A549 (cell line): Measurements from ENCODE around the gene DNHD1. TPM values are rescaled to one million over a fixed set of nuclear protein-coding genes. Genes with fewer than 3 reads are reported as not detected.

ENCODE experiments used
- ATAC-seq, 2 experiments: fragments of 200-7000 bp in 1 of 2; fragments of >200 bp in 1 of 2; cut with Nextera tagmentation in 1 of 2; cut with Tn5 transposase in 1 of 2; 3 replicates each; pipeline versions ENCODE4 v1.8.0 to v1.9.1; 2018 to 2020; ENCODE audit warnings: mild to moderate bottlenecking in 1 of 2, moderate library complexity in 1 of 2
- CTCF ChIA-PET: fragments of 300-600 bp; sonication (Branson Sonifier 250); formaldehyde crosslinking; extraction: SDS; loops from one replicate; lab custom pipeline; 2021; ENCODE audit warnings: antibody characterized with exemption, inconsistent platforms; lab: Yijun Ruan, JAX
- POLR2A ChIA-PET: fragments of 350-600 bp; formaldehyde crosslinking; extraction: SDS; loops from one replicate; lab custom pipeline; 2021; ENCODE audit warnings: antibody characterized with exemption, inconsistent platforms; lab: Yijun Ruan, JAX
- DNase-seq, 2 experiments: peaks; one replicate each; pipeline versions ENCODE4 v3.0.0 to v3.0.0-alpha.2; 2011 to 2016; ENCODE audit warnings: low read depth in 1 of 2, low spot score in 1 of 2
- FAIRE-seq: peaks from 2 replicates; lab custom pipeline; 2011; peaks lifted over from hg19 to GRCh38; lab: Jason Lieb, UNC
- H3K27ac ChIP-seq, 2 experiments: fragments of >200 bp; sonication (Bioruptor Twin); formaldehyde crosslinking; 3 replicates each; pipeline ENCODE4 v1.5.1; 2016 to 2017
- H3K4me1 ChIP-seq: fragments of >200 bp; sonication (Bioruptor Twin); formaldehyde crosslinking; 3 replicates; pipeline ENCODE4 v1.6.1; 2016
- H3K4me2 ChIP-seq: fragments of >200 bp; sonication (Bioruptor Twin); formaldehyde crosslinking; 3 replicates; pipeline ENCODE4 v1.6.1; 2016
- H3K4me3 ChIP-seq: fragments of >200 bp; sonication (Bioruptor Twin); formaldehyde crosslinking; 3 replicates; pipeline ENCODE4 v1.5.1; 2016
- H3K9me3 ChIP-seq: fragments of >200 bp; sonication (Bioruptor Twin); formaldehyde crosslinking; 3 replicates; pipeline ENCODE4 v1.6.1; 2016
- CBX2 ChIP-seq: fragments of 200-600 bp; sonication (generic); IDR thresholded peaks from 2 replicates; pipeline ENCODE4 v1.6.1; 2016; ENCODE audit warnings: low read depth, mild to moderate bottlenecking, borderline replicate concordance
- CHD2 ChIP-seq: fragments of 150-350 bp; IDR thresholded peaks from 2 replicates; pipeline ENCODE4 v1.6.1; 2014; ENCODE audit warnings: low read length; ENCODE audit not compliant: partially characterized antibody
- FOSL2 ChIP-seq, 2 experiments: fragments of 450-650 bp in 1 of 2; fragments of >200 bp in 1 of 2; sonication (Bioruptor Twin) in 1 of 2; formaldehyde crosslinking; IDR thresholded peaks; 2 replicates each; pipeline versions ENCODE4 v1.5.0 to v1.6.1; 2016 to 2020; ENCODE audit warnings: mild to moderate bottlenecking in 1 of 2, moderate library complexity in 1 of 2
- HOXA7 ChIP-seq: fragments of 250-450 bp; sonication (Bioruptor Pico); IDR thresholded peaks from 2 replicates; pipeline ENCODE4 v1.5.0; 2020; ENCODE audit warnings: mild to moderate bottlenecking, moderate library complexity
- JUN ChIP-seq, 2 experiments: fragments of >200 bp; sonication (Bioruptor Twin); formaldehyde crosslinking; IDR thresholded peaks; 2 replicates in 1 of 2; 3 replicates in 1 of 2; pipeline ENCODE4 v1.6.1; 2016 to 2017
- KDM1A ChIP-seq: fragments of 200-600 bp; sonication (generic); IDR thresholded peaks from 2 replicates; pipeline ENCODE4 v1.6.1; 2016; ENCODE audit warnings: low read depth, mild to moderate bottlenecking
- MAFK ChIP-seq: fragments of 450-650 bp; IDR thresholded peaks from 2 replicates; pipeline ENCODE4 v1.6.1; 2014; ENCODE audit not compliant: partially characterized antibody
- MAZ ChIP-seq: fragments of 150-350 bp; IDR thresholded peaks from 2 replicates; pipeline ENCODE4 v1.6.1; 2014; ENCODE audit warnings: antibody characterized with exemption, low read depth, low read length, borderline replicate concordance
- MYC ChIP-seq: IDR thresholded peaks from 2 replicates; pipeline ENCODE4 v1.6.1; 2012; ENCODE audit warnings: mild to moderate bottlenecking, inconsistent platforms, low read length, improper control_type of control experiment, borderline replicate concordance
- POLR2A ChIP-seq: IDR thresholded peaks from 2 replicates; pipeline ENCODE4 v1.6.1; 2012; ENCODE audit warnings: mild to moderate bottlenecking, low read length
- RAD21 ChIP-seq, 2 experiments: fragments of >200 bp in 1 of 2; sonication (Bioruptor Twin) in 1 of 2; formaldehyde crosslinking in 1 of 2; IDR thresholded peaks in 1 of 2; conservative IDR thresholded peaks in 1 of 2; 2 replicates in 1 of 2; 3 replicates in 1 of 2; pipeline ENCODE4 v1.6.1; 2012 to 2018; ENCODE audit warnings: inconsistent platforms in 1 of 2
- RFX5 ChIP-seq: fragments of 450-650 bp; IDR thresholded peaks from 2 replicates; pipeline ENCODE4 v1.7.1; 2014; ENCODE audit warnings: antibody characterized with exemption, mild to moderate bottlenecking, moderate library complexity
- SREBF2 ChIP-seq: fragments of 450-650 bp; IDR thresholded peaks from 2 replicates; pipeline ENCODE4 v1.6.1; 2014; ENCODE audit warnings: mild to moderate bottlenecking, moderate library complexity
- TFCP2L1 ChIP-seq: fragments of 250-450 bp; sonication (Bioruptor Pico); IDR thresholded peaks from 2 replicates; pipeline ENCODE4 v1.5.0; 2021; ENCODE audit warnings: mild to moderate bottlenecking
- WGBS: methylation state at CpG from one replicate; pipeline ENCODE4 v1.1.6; 2017; ENCODE audit errors: missing lambda C conversion rate; 5-methylcytosine and 5-hydroxymethylcytosine counted together
- polyA plus RNA-seq, 4 experiments: library from polyadenylated mRNA; depleted of rRNA in 3 of 4; stranded (reverse); fragments of >200 nt; fragmentation: RNase III in 1 of 4; extraction: RNeasy Plus Mini Kit Qiagen cat#74134 plus additional on column Dnase treatment in 1 of 4; gene quantifications; 2 replicates in 3 of 4; 3 replicates in 1 of 4; pipeline ENCODE4 v1.2.3, GENCODE V29; 2011 to 2017
- TF ChIP-seq, protein P1 (sequence below): fragments of 150-350 bp; IDR thresholded peaks from 2 replicates; pipeline ENCODE4 v1.6.1; 2014; ENCODE audit warnings: low read depth, mild to moderate bottlenecking, low read length
- TF ChIP-seq, protein P2 (sequence below): fragments of >200 bp; sonication (Bioruptor Twin); formaldehyde crosslinking; IDR thresholded peaks from 3 replicates; pipeline ENCODE4 v1.6.1; 2016
- TF ChIP-seq, protein P3 (sequence below): fragments of 200-600 bp; sonication (generic); IDR thresholded peaks from 2 replicates; pipeline ENCODE4 v1.6.1; 2016; ENCODE audit warnings: antibody characterized with exemption, mild to moderate bottlenecking, moderate library complexity

Gene DNHD1
- polyA plus RNA-seq, 2 of the 4 experiments (the other 2 are of a cell fraction): 6.8 to 8.6 TPM

DNA sequence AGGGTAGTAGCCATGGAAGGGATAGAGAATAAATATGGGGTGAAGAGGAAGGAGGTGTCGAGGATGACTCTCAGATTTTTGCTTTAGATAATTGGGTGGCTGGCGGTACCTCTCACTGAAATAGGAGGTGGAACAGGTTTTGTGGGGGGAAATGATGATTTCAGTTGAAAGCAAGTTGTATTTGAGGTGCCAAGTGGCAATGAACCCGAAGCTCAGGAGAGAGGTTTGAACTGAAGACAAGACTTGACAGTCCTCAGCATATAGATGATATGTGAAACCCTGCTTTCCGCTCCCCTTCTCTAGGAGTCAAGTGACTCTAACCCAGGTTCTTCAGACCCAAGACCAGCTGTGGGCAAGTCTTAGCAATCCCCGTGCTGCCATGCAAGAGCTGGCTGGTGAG, 72.6 kb downstream of the DNHD1 start (continued):
- TF ChIP-seq RAD21 (conservative IDR thresholded peaks at IDR 0.05 in 1 of 2, IDR thresholded peaks at IDR 0.05 in 1 of 2) (no peak), POLR2A (no peak)
- TF ChIP-seq, protein P1, sequence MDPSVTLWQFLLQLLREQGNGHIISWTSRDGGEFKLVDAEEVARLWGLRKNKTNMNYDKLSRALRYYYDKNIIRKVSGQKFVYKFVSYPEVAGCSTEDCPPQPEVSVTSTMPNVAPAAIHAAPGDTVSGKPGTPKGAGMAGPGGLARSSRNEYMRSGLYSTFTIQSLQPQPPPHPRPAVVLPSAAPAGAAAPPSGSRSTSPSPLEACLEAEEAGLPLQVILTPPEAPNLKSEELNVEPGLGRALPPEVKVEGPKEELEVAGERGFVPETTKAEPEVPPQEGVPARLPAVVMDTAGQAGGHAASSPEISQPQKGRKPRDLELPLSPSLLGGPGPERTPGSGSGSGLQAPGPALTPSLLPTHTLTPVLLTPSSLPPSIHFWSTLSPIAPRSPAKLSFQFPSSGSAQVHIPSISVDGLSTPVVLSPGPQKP: no peak

DNA sequence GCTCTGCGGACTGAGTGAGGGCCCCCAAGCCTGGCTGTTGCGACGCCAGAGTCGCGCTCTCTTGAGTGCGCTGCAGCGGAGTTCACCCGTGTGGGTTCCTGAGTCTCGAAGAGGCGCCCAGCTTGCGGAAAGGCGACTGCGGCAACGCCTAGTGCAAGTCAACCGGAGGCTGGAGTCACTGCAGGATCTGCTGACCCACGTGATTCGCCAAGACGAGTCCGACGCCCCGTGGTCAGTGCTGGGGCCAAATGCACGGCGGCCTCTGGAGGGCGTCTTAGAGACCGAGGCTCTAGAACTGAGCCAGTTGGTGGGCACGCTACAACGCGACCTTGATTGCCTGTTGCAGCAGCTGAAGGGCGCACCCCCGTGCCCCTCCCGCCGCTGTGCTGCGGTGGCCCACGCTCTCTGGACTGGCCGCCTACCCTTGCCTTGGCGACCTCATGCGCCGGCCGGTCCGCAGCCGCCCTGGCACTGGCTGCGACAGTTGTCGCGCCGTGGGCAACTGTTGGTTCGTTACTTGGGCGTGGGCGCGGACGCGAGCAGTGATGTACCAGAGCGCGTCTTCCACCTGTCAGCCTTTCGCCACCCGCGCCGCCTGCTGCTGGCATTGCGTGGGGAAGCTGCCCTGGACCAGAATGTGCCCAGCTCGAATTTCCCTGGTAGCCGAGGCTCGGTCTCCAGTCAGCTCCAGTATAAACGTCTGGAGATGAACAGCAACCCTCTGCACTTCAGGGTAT, 73.8 kb downstream of the DNHD1 start:
- Histone ChIP-seq H3K9me3 (no peaks in the 10 kb centered on the region), H3K27ac (no peak overlapping the region), H3K4me1 (peaks cover 6% of the 10 kb centered on the region; the same call in 2 of the 3 replicates), H3K4me3 (no peak overlapping the region), H3K4me2 (no peak overlapping the region)
- ATAC-seq: no peak
- DNase-seq: no peak
- 94% methylated on average over 51 of the region's 62 CpGs for WGBS
- ChIA-PET POLR2A (no interaction called here), CTCF (interaction anchor here (1.1 to 2.8 kb wide), 4 partner anchors 8 to 113 kb away, joined by 3 to 6 read pairs (median 4); partner anchors contain the start of gene MRPL17)
- TF ChIP-seq MAFK: no peak
- no peak for TF ChIP-seq MYC
- no peak for TF ChIP-seq JUN (IDR thresholded peaks at IDR 0.05)
- no peak for TF ChIP-seq SREBF2
- TF ChIP-seq, protein P2, sequence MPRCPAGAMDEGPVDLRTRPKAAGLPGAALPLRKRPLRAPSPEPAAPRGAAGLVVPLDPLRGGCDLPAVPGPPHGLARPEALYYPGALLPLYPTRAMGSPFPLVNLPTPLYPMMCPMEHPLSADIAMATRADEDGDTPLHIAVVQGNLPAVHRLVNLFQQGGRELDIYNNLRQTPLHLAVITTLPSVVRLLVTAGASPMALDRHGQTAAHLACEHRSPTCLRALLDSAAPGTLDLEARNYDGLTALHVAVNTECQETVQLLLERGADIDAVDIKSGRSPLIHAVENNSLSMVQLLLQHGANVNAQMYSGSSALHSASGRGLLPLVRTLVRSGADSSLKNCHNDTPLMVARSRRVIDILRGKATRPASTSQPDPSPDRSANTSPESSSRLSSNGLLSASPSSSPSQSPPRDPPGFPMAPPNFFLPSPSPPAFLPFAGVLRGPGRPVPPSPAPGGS: no peak
- no peak for TF ChIP-seq CBX2
- TF ChIP-seq MAZ: no peak
- no peak for FAIRE-seq

DNA sequence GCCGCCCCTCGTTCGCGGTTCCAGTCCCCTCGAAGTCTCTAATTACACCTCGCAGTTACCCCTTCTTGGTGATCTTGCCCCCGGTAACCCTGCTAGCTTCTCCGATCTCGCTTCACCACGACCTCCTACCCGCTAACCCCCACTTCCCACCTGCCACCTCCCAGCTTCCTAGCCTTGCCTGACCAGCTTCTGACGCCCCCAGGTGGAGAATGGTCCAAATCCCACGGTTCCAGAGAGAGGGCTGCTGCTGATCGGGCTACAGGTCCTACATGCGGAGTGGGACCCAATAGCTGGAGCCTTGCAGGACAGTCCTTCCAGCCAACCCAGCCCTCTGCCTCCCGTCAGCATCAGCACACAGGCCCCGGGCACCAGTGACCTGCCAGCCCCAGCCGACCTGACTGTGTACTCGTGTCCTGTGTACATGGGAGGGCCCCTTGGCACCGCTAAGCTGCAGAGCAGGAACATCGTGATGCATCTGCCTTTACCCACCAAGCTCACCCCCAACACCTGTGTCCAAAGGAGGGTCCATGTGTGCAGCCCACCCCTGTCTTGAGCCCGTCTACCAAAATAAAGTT, 74.4 kb downstream of the DNHD1 start:
- POLR2A ChIA-PET: no interaction called here
- Histone ChIP-seq H3K4me1 (peaks cover 6% of the 10 kb centered on the region; the same call in 2 of the 3 replicates), H3K9me3 (no peaks in the 10 kb centered on the region), H3K27ac (no peak overlapping the region), H3K4me2 (no peak overlapping the region), H3K4me3 (no peak overlapping the region)
- FAIRE-seq (no peak), ATAC-seq (no peak), DNase-seq (no peak)
- CTCF ChIA-PET: interaction anchor here (1.1 to 2.8 kb wide), 3 partner anchors 8 to 42 kb away, joined by 3 to 6 read pairs (median 3); no protein-coding TSS in a partner anchor
- WGBS: 87% methylated on average over 19 of the region's 22 CpGs
- TF ChIP-seq, protein P3, sequence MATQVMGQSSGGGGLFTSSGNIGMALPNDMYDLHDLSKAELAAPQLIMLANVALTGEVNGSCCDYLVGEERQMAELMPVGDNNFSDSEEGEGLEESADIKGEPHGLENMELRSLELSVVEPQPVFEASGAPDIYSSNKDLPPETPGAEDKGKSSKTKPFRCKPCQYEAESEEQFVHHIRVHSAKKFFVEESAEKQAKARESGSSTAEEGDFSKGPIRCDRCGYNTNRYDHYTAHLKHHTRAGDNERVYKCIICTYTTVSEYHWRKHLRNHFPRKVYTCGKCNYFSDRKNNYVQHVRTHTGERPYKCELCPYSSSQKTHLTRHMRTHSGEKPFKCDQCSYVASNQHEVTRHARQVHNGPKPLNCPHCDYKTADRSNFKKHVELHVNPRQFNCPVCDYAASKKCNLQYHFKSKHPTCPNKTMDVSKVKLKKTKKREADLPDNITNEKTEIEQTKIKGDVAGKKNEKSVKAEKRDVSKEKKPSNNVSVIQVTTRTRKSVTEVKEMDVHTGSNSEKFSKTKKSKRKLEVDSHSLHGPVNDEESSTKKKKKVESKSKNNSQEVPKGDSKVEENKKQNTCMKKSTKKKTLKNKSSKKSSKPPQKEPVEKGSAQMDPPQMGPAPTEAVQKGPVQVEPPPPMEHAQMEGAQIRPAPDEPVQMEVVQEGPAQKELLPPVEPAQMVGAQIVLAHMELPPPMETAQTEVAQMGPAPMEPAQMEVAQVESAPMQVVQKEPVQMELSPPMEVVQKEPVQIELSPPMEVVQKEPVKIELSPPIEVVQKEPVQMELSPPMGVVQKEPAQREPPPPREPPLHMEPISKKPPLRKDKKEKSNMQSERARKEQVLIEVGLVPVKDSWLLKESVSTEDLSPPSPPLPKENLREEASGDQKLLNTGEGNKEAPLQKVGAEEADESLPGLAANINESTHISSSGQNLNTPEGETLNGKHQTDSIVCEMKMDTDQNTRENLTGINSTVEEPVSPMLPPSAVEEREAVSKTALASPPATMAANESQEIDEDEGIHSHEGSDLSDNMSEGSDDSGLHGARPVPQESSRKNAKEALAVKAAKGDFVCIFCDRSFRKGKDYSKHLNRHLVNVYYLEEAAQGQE: no peak
- no peak for TF ChIP-seq HOXA7 (CRISPR knock-in tag)
- no peak for TF ChIP-seq TFCP2L1 (CRISPR knock-in tag)
- TF ChIP-seq KDM1A: no peak
- TF ChIP-seq RFX5: no peak
- TF ChIP-seq FOSL2 (IDR thresholded peaks at IDR 0.05): no peak
- TF ChIP-seq FOSL2 (CRISPR knock-in tag; IDR thresholded peaks at IDR 0.05): no peak
- no peak for TF ChIP-seq CHD2
